D341Med (cell line): ENCODE data around the gene EXOC4.

Experiments
- DNase-seq: peaks from one replicate; pipeline ENCODE4 v3.0.0; 2012; ENCODE audit warnings: low spot score

Gene EXOC4

GRCh38 chr7:133830081-133830480 is 577.2 kb downstream of the EXOC4 start:
- DNase-seq: no peak

DNA sequence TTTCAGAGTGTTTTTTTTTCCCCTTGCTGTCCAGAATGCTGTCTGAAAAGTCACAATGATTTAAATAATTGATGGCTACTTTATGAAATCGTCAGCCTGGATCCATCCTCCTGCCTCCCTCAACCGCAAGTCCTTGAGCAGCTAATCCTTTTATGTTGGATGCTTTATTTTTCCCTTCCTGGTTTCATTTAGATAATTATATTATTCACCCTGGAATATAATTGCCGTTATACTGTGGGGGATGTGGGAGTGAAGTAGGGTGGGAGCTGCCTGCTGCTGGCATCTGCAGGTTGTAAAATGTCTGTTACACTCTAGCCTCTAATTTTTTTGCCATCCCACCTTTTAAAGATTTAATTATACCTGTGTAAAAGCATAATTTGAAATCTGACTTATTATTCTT is 583.8 kb downstream of the EXOC4 start:
- DNase-seq: no peak

DNA sequence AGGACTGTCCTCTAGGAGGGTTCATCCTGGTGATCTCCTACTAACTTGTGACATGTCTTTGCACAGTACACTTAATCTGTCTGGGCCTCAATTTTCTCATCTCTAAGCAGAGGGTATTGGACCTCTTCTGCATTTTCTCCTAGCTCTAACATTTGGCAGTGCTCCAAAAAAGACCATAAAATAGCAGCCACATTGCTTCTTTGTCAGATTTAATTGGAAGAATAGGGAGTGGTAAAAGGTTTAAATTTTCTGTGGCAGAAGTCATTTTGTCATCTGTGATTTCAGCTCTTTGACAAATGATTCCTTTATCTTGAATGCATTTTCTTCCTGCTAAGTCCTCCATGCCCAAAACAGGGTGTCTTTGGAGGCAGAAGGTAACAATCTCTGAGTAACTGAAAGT is 584.3 kb downstream of the EXOC4 start:
- DNase-seq: no peak

GRCh38 chr7:133839121-133839520 is 586.2 kb downstream of the EXOC4 start:
- no peak for DNase-seq

- no peak for DNase-seq
Measured at GRCh38 chr7:133843341-133843740, 590.5 kb downstream of the EXOC4 start.

- DNase-seq: no peak
Measured at GRCh38 chr7:133845005-133845404, 592.1 kb downstream of the EXOC4 start.

- DNase-seq: no peak
Measured at GRCh38 chr7:133846203-133846945, 593.5 kb downstream of the EXOC4 start.

GRCh38 chr7:133850497-133851280 is 597.8 kb downstream of the EXOC4 start:
- no peak for DNase-seq

GRCh38 chr7:133851411-133851810 is 598.5 kb downstream of the EXOC4 start:
- DNase-seq: no peak

- DNase-seq: peak; percentile 64
Measured at GRCh38 chr7:133853706-133854276, 600.9 kb downstream of the EXOC4 start.

- peak; percentile 33 for DNase-seq
Measured at GRCh38 chr7:133854739-133855138, 601.9 kb downstream of the EXOC4 start.

DNA sequence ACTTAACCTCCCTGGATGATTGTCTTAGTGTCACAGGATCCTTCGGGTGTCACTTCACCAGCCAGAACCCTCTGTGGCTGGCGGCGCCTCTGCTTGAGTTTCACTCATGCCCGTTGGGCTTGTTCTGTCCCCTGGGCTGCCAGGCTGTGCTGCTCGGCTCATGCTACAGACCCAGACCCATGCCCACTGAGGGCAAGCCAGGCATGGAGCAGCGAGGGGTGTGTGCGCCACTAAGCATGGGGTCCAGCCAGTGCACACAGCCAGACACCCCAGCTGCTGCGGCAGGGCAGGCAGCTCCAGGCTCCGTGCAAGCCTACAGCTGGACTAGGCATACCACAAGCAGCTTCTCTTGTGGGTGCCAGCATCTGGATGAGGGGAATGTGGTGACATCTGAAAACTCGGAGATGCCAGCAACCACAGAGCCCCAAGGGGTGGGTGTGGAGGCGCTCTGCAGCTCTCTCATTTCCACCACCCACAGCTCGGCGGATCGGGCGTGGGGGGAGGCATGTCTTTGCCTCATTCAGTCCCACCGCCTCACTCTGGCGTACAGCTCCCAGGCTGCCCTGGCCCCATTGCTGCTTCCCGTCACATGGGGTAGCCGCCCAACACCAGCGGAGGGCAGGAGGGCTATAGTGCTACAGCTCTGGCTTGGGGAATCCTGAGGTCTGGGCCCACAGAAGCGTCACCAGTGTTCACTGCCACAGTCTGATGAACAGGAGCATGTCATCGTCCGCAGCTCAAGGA is 604.7 kb downstream of the EXOC4 start:
- no peak for DNase-seq

- DNase-seq: no peak
Measured at GRCh38 chr7:133858311-133858710, 605.4 kb downstream of the EXOC4 start.

DNA sequence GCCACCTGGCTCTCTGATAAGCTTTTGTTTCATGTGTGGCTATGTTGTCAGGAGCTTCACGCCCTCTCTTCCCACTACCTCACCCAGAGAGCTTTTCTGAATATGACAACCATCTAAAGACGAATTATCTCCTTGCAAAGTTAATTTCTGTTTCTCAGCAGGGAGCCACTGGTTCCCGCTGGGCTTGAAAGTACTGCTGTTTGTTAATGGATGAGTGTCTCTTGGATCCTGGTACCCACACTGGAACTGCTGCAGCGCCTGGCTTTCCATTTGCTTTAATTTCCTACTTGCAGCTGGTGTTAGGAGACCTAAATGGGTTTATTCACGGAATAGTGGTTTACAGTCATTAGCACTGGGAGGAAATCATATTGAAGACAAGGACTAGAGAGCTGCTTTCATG is 606.4 kb downstream of the EXOC4 start:
- DNase-seq: no peak

DNA sequence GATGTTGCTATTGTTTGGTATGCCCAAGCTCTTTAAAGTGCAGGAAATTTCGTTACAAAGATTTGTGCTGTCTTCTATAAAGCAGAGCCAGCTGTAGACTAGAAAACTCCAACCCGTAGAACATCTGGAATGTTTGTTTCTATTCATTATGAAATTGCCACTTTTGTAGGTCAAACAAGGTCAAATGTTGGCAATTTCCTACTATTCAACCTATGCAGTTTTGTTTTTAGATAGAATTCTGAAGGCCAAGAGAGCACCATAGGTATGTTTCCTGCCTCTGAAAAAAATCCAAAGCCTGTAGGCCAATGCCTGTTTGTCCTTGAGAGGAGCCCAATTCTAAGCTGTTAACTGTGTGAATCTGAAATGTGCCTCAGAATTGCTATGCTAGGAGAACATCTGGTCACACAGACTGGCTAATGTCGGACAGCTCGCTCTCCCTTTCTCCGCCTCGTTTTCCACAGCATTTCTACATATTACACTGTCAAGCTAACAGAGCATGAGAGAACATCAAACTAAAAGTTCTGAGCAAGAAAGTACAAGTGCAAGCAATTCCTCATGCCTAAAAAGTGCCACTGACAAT is 607.1 kb downstream of the EXOC4 start:
- DNase-seq: no peak

GRCh38 chr7:133860628-133861335 is 607.9 kb downstream of the EXOC4 start:
- no peak for DNase-seq

- DNase-seq: no peak
Measured at GRCh38 chr7:133861876-133862275, 609.0 kb downstream of the EXOC4 start.

- no peak for DNase-seq
Measured at GRCh38 chr7:133863362-133864061, 610.6 kb downstream of the EXOC4 start.

DNA sequence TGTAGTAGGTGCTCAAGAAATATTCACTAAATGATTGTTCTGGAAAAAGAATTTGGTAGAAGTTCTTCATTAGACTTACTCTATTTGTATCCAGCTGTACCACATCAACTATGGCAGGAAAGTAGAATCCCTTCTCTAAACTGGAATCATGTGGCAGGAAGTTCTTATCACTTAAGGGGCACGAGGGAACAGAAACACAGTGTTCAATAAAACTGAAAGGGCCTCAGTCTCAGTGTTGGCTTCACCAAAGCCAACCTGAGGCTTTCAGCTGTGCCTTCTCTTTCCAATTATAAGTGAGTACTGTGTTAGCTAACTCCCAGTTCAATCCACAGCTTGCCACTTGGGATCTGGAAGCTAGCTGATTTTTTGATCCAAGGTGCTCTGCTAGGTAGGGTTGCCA is 616.7 kb downstream of the EXOC4 start:
- no peak for DNase-seq

DNA sequence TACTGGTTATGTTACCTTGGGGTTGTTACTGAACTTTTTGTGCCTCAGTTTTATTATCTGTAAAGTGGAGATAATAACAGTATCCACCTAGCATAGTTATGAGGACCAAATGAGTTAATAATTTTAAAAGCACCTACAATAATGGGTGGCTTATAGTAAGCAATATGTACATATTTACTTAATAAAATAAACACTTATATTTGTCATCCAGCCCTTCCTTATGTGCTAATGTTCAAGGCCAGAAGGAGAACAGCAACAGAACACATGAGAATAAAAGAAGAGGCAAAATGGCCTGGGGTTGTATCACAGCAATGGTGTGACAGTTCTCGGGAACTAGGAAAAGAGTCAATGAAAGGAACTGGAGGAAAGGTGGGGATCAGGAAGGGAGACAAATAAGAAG is 618.9 kb downstream of the EXOC4 start:
- DNase-seq: no peak

DNA sequence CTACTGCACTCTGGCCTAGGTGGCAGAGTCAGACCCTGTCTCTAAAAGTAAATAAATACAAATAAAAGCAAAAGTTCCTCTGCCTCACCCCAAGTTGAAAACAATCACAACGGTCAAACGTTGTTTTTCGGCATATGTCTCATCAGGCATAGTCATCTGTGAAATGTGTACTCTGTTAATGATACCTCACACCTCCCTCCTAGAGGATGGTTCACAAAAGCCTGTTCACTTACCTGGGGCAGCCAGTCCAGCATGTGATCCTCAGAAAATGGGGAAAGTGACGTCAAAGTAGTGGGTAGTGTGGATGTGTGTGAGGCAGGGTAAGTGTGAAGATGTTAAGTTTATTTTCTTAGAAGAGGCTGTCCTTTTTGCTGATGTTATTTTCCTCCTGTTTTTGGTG is 620.3 kb downstream of the EXOC4 start:
- no peak for DNase-seq
